Non-pigmented ciliary epithelial cell (primary cell): Measurements from ENCODE around the gene PAX5.

ENCODE experiments used
- DNase-seq: peaks from one replicate; pipeline ENCODE4 v3.0.0-alpha.2; 2010; ENCODE audit warnings: low read depth

Gene PAX5

GRCh38 chr9:36932198-36932597 lies 101.9 kb downstream of the PAX5 start:
- no peak for DNase-seq

- DNase-seq, result no peak
Measured at GRCh38 chr9:36930941-36931340, 103.1 kb downstream of the PAX5 start.

- no peak for DNase-seq
Measured at GRCh38 chr9:36929350-36929675, 104.8 kb downstream of the PAX5 start.

- peak; percentile 69 for DNase-seq
Measured at GRCh38 chr9:36928670-36929349, 105.3 kb downstream of the PAX5 start.

GRCh38 chr9:36928210-36928609 lies 105.9 kb downstream of the PAX5 start:
- no peak for DNase-seq

GRCh38 chr9:36924757-36925432 lies 109.2 kb downstream of the PAX5 start:
- no peak for DNase-seq

- peak; percentile 70 for DNase-seq
Measured at GRCh38 chr9:36924071-36924470, 110.0 kb downstream of the PAX5 start.

- DNase-seq, result no peak
Measured at GRCh38 chr9:36923025-36923625, 110.9 kb downstream of the PAX5 start.

GRCh38 chr9:36922548-36922947 lies 111.5 kb downstream of the PAX5 start:
- no peak for DNase-seq

GRCh38 chr9:36914212-36914577 lies 119.9 kb downstream of the PAX5 start:
- DNase-seq, result no peak

- no peak for DNase-seq
Measured at GRCh38 chr9:36913393-36914211, 120.5 kb downstream of the PAX5 start.

- DNase-seq, result no peak
Measured at GRCh38 chr9:36912620-36913019, 121.4 kb downstream of the PAX5 start.

- DNase-seq, result no peak
Measured at GRCh38 chr9:36911601-36912412, 122.3 kb downstream of the PAX5 start.

GRCh38 chr9:36911037-36911436 lies 123.0 kb downstream of the PAX5 start:
- no peak for DNase-seq

GRCh38 chr9:36906492-36906891 lies 127.6 kb downstream of the PAX5 start:
- no peak for DNase-seq

GRCh38 chr9:36905101-36906066 lies 128.7 kb downstream of the PAX5 start:
- DNase-seq, result no peak

- peak; percentile 42 for DNase-seq
Measured at GRCh38 chr9:36903541-36904435, 130.3 kb downstream of the PAX5 start.

- DNase-seq, result no peak
Measured at GRCh38 chr9:36902861-36903524, 131.1 kb downstream of the PAX5 start.

- DNase-seq, result no peak
Measured at GRCh38 chr9:36902080-36902716, 131.9 kb downstream of the PAX5 start.
